DMS53 treated with DMSO at 0.1 percent for 48 hours (cell line): ENCODE measurements around the gene MAML3.

Experiments
- DNase-seq: peaks from one replicate; lab custom pipeline; 2025; ENCODE audit not compliant: unreplicated experiment; lab: John Stamatoyannopoulos, UW

Gene MAML3

GRCh38 chr4:139740531-139741041, 413.4 kb downstream of the MAML3 start:
- DNase-seq, result peak; percentile 76

- DNase-seq, result peak; percentile 33
These were observed 413.9 kb downstream of the MAML3 start for GRCh38 chr4:139740121-139740520.

GRCh38 chr4:139738846-139739613, 415.0 kb downstream of the MAML3 start:
- no peak for DNase-seq

- no peak for DNase-seq
These were observed 417.3 kb downstream of the MAML3 start for GRCh38 chr4:139736661-139737060.

GRCh38 chr4:139736274-139736660, 417.7 kb downstream of the MAML3 start:
- no peak for DNase-seq

- no peak for DNase-seq
These were observed 418.4 kb downstream of the MAML3 start for GRCh38 chr4:139735381-139736273.

- DNase-seq, result peak; percentile 79
These were observed 419.1 kb downstream of the MAML3 start for GRCh38 chr4:139734875-139735380.

- no peak for DNase-seq
These were observed 419.6 kb downstream of the MAML3 start for GRCh38 chr4:139734201-139734874.

- no peak for DNase-seq
These were observed 420.9 kb downstream of the MAML3 start for GRCh38 chr4:139732991-139733570.

GRCh38 chr4:139728840-139729239, 425.1 kb downstream of the MAML3 start:
- DNase-seq, result peak; percentile 87

- no peak for DNase-seq
These were observed 425.8 kb downstream of the MAML3 start for GRCh38 chr4:139728146-139728545.

- no peak for DNase-seq
These were observed 427.4 kb downstream of the MAML3 start for GRCh38 chr4:139726615-139727014.

- no peak for DNase-seq
These were observed 428.7 kb downstream of the MAML3 start for GRCh38 chr4:139725236-139725635.

GRCh38 chr4:139721789-139722188, 432.2 kb downstream of the MAML3 start:
- no peak for DNase-seq

GRCh38 chr4:139720806-139721205, 433.2 kb downstream of the MAML3 start:
- DNase-seq, result no peak

GRCh38 chr4:139719381-139720101, 434.4 kb downstream of the MAML3 start:
- no peak for DNase-seq

- no peak for DNase-seq
These were observed 435.2 kb downstream of the MAML3 start for GRCh38 chr4:139718833-139719232.

GRCh38 chr4:139718358-139718757, 435.6 kb downstream of the MAML3 start:
- no peak for DNase-seq

- DNase-seq, result no peak
These were observed 438.1 kb downstream of the MAML3 start for GRCh38 chr4:139715746-139716391.

- DNase-seq, result no peak
These were observed 441.1 kb downstream of the MAML3 start for GRCh38 chr4:139712882-139713281.
